GM19025 (cell line): ENCODE results near the gene C19orf53.
"Not testable (repeated sequence)": the region's sequence is repeated elsewhere in the genome, so short reads cannot be mapped to it uniquely, and the experiment has no call there.

ENCODE experiments used
- ATAC-seq: cut with Tn5 transposase; IDR thresholded peaks from one replicate; pipeline ENCODE4 v1.9.1; 2021; ENCODE audit warnings: mild to moderate bottlenecking, low read depth, moderate library complexity; ENCODE audit not compliant: unreplicated experiment

The C19orf53 gene

GRCh38 chr19:13762635-13763235 lies 11.5 kb upstream of the C19orf53 start:
- no peak for ATAC-seq

GRCh38 chr19:13763265-13763664 lies 11.0 kb upstream of the C19orf53 start:
- no peak for ATAC-seq

GRCh38 chr19:13764101-13764807 lies 10.0 kb upstream of the C19orf53 start, which contains the start of gene MRI1:
MRI1 (plus strand) TSS chr19:13764522; CDS start chr19:13764589, 67 bp downstream.
- peak; percentile 61 for ATAC-seq

- no peak for ATAC-seq
Measured at GRCh38 chr19:13764821-13765394, 9.3 kb upstream of the C19orf53 start.

GRCh38 chr19:13765395-13766094 lies 8.7 kb upstream of the C19orf53 start:
- ATAC-seq, result no peak

DNA sequence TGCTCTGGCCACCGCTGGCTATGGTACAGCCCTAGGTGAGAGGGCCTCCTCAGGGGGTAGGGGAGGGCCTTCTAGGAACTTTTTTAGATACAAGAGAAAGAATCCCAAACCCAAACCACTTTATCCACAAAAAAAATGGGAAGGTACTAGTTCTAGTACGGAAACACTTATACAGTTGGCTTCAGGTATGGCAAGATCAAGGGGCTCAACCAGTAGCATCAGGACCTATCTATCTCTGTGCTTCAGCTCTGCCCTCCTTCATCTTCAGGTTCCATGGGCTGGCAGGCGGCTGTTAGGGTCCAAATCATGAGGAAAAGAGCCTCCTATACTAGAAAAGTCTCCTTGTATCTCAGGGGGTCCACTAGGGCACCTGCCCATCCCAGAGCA lies 8.2 kb upstream of the C19orf53 start:
- ATAC-seq, result no peak

- no peak for ATAC-seq
Measured at GRCh38 chr19:13768510-13768909, 5.7 kb upstream of the C19orf53 start.

GRCh38 chr19:13770013-13770635 lies 4.1 kb upstream of the C19orf53 start:
- ATAC-seq, result no peak

DNA sequence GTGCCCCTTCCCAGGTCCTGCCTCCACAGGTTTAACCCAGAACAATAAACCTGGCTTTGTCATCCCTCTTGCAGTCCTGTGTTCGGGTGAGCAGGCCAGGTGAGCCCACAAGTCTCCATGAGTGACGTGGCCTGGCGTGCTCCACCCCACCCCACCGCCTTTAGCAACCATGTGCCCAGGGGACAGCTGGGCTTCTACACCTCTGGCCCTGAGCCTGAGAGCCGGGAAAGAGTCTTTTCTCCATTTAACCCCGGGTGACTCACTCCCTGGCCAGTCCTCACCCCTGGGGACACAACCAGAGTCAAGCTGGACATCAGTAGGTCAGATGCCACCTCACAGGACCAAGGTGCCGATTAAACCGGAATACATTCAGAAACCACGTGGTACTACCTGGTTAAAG lies 4.1 kb downstream of the C19orf53 start:
- ATAC-seq, result no peak

GRCh38 chr19:13778847-13779246 lies 4.6 kb downstream of the C19orf53 start:
- no peak for ATAC-seq

- ATAC-seq, result not testable (repeated sequence)
Measured at GRCh38 chr19:13779794-13780193, 5.5 kb downstream of the C19orf53 start.

GRCh38 chr19:13781547-13781946 lies 7.3 kb downstream of the C19orf53 start:
- no peak for ATAC-seq

DNA sequence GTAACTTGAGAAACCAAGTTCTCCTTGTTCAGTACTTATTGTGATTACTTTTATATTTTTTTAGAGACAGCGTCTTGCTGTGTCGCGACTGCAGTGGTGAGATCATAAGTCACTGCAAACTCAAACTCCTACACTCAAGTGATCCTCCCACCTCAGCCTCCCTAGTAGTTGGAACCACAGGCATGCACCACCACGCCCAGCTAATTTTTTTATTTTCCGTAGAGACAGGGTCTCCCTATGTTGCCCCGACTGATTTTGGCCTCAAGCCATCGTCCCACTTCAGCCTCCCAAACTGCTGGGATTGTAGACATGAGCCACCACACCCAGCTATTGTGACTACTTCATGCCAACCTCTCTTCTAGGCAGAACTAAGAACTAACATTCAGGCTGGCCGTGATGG lies 8.3 kb downstream of the C19orf53 start:
- ATAC-seq, result no peak

DNA sequence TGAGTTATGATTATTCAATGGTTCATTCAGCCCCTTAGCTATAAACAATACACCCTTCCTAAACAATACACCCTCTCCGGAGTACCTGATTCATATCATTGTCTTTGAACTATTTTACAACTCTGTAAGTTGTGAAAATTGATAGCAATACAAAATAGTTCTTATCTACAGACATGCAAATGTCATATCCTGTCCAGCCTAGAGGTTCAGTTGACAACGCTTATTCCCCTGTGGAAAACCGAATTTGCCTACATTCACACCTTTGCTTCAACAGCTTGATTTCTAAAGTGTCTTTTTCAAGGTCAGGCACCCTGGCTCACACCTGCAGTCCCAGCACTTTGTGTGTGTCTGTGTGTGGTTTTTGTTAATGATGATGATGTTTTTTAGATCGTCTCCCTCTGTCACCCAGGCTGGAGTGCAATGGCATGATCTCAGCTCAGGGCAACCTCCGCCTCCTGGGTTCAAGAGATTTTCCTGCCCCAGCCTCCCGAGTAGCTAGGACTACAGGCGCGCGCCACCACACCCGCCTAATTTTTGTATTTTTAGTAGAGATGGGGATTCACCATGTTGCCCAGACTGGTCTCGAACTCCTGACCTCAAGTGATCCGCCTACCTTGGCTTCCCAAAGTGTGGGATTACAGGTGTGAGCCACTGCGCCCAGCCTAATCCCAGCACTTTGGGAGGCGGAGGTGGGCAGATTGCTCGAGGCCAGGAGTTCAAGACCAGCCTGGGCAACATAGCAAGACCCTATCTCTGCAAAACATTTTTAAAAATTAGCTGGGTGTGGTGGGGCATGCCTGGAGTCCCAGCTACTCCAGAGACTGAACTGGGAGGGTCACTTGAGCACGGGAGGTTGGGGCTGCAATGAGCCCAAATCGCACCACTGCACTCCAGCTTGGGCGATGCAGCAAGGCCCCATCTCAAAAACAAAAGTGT lies 9.6 kb downstream of the C19orf53 start:
- ATAC-seq, result no peak

GRCh38 chr19:13784731-13785452 lies 10.6 kb downstream of the C19orf53 start:
- ATAC-seq, result no peak

DNA sequence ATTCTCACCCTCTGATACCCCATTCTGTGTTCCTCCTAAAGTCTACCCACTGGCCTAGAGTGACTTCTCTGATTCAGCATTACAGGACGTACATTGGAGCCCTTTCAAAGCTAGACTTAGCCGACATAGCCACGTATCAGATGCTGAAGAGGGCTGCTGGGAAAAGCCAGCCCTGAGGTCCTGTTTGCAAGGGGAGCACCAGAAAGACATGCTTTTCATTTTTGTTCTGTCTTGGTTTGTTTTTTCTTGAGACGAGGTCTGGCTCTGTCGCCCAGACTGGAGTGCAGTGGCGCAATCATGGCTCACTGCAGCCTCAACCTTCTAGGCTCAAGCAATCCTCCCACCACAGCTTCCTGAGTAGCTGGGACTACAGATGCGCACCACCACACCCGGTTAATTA lies 14.7 kb downstream of the C19orf53 start:
- ATAC-seq, result no peak

- ATAC-seq, result no peak
Measured at GRCh38 chr19:13790354-13790753, 16.1 kb downstream of the C19orf53 start.

DNA sequence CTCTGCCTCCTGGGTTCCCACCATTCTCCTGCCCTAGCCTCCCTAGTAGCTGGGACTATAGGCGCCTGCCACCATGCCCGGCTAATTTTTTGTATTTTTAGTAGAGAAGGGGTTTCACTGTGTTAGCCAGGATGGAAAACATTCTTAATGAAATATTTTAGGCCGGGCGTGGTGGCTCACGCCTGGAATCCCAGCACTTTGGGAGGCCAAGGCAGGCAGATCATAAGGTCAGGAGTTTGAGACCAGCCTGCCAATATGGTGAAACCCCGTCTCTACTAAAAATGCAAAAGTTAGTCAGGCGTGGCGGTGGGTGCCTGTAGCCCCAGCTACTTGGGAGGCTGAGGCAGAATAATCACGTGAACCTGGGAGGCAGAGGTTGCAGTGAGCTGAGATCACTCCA lies 19.1 kb downstream of the C19orf53 start:
- not testable (repeated sequence) for ATAC-seq

DNA sequence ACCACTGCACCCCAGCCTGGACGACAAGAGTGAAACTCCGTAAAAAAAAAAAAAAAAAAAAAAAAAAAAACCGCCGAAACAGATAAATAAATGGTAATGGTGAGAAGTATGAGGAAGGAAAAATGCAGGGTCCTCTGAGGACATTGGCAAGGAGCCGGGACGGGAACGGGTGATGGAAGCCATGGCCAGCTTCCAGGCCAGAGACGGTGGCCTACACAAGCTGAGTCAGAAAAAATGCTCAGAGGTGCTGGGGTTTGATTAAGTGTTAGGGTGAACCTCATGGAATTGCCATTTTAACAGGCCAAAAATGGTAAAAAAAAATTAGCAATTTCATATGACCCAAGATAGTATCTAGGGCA lies 20.1 kb downstream of the C19orf53 start:
- no peak for ATAC-seq
